Astrocyte (in vitro differentiated cells and primary cell): ENCODE data around the gene PIGR. TPM values are rescaled to one million over a fixed set of nuclear protein-coding genes. Genes with fewer than 3 reads are reported as not detected.

Source experiments
- DNase-seq: peaks from one replicate; pipeline ENCODE4 v3.0.0-alpha.2; 2010; ENCODE audit warnings: low read depth
- FAIRE-seq: peaks from 2 replicates; lab custom pipeline; 2011; peaks lifted over from hg19 to GRCh38; lab: Jason Lieb, UNC
- H2AFZ ChIP-seq: 2 replicates; pipeline ENCODE4 v1.6.0; 2012; ENCODE audit warnings: low read depth, low read length, inconsistent platforms
- H3K27ac ChIP-seq: 2 replicates; pipeline ENCODE4 v1.5.1; 2011; ENCODE audit warnings: low read depth, low read length, inconsistent platforms
- H3K27me3 ChIP-seq: 2 replicates; pipeline ENCODE4 v1.6.0; 2011; ENCODE audit warnings: low read length, inconsistent platforms; ENCODE audit not compliant: insufficient read depth
- H3K36me3 ChIP-seq: 2 replicates; pipeline ENCODE4 v1.5.1; 2011; ENCODE audit warnings: low read length, inconsistent platforms; ENCODE audit not compliant: insufficient read depth
- H3K4me1 ChIP-seq: 2 replicates; pipeline ENCODE4 v1.5.1; 2011; ENCODE audit warnings: low read length, inconsistent platforms; ENCODE audit not compliant: insufficient read depth
- H3K4me2 ChIP-seq: 2 replicates; pipeline ENCODE4 v1.6.0; 2012; ENCODE audit warnings: low read length, inconsistent platforms
- H3K4me3 ChIP-seq: 2 replicates; pipeline ENCODE4 v1.5.1; 2011; ENCODE audit warnings: low read depth, mild to moderate bottlenecking, low read length, inconsistent platforms; ENCODE audit not compliant: insufficient read depth
- H3K79me2 ChIP-seq: 2 replicates; pipeline ENCODE4 v1.6.0; 2012; ENCODE audit warnings: mild to moderate bottlenecking, low read length, inconsistent platforms; ENCODE audit not compliant: insufficient read depth
- H3K9ac ChIP-seq: 2 replicates; pipeline ENCODE4 v1.6.0; 2012; ENCODE audit warnings: mild to moderate bottlenecking, low read length, inconsistent platforms
- H3K9me3 ChIP-seq: 2 replicates; pipeline ENCODE4 v1.5.1; 2012; ENCODE audit warnings: low read depth, mild to moderate bottlenecking, low read length, inconsistent platforms; ENCODE audit not compliant: insufficient read depth
- H4K20me1 ChIP-seq: 2 replicates; pipeline ENCODE4 v1.6.0; 2012; ENCODE audit warnings: low read length, inconsistent platforms; ENCODE audit not compliant: insufficient read depth
- H3K27ac Mint-ChIP-seq: one replicate; pipeline ENCODE4 v1.8.0; 2021; ENCODE audit warnings: mild to moderate bottlenecking, mixed read lengths; ENCODE audit not compliant: unreplicated experiment
- H3K27me3 Mint-ChIP-seq: one replicate; pipeline ENCODE4 v1.8.0; 2021; ENCODE audit warnings: low read depth, mixed read lengths; ENCODE audit not compliant: unreplicated experiment
- H3K36me3 Mint-ChIP-seq: one replicate; pipeline ENCODE4 v1.8.0; 2021; ENCODE audit warnings: low read depth, mixed read lengths; ENCODE audit not compliant: unreplicated experiment
- H3K4me1 Mint-ChIP-seq: one replicate; pipeline ENCODE4 v1.8.0; 2021; ENCODE audit warnings: low read depth, mixed read lengths; ENCODE audit not compliant: unreplicated experiment
- H3K4me3 Mint-ChIP-seq: one replicate; pipeline ENCODE4 v1.8.0; 2021; ENCODE audit warnings: mild to moderate bottlenecking, moderate library complexity, mixed read lengths; ENCODE audit not compliant: unreplicated experiment
- H3K9me3 Mint-ChIP-seq: one replicate; pipeline ENCODE4 v1.8.0; 2021; ENCODE audit warnings: mild to moderate bottlenecking, mixed read lengths; ENCODE audit not compliant: unreplicated experiment
- CTCF ChIP-seq: IDR thresholded peaks from 2 replicates; pipeline ENCODE4 v1.5.1; 2011; ENCODE audit warnings: low read depth, mild to moderate bottlenecking, inconsistent platforms, low read length, moderate library complexity; ENCODE audit not compliant: insufficient read depth
- EZH2 ChIP-seq: IDR thresholded peaks from 2 replicates; pipeline ENCODE4 v1.6.1; 2012; ENCODE audit warnings: mild to moderate bottlenecking, low read length, inconsistent platforms; ENCODE audit not compliant: insufficient read depth
- total RNA-seq: library from RNA; stranded (reverse); gene quantifications from 2 replicates; pipeline ENCODE4 v1.2.1, GENCODE V29; 2021

The PIGR gene
- total RNA-seq, 1 donor from 2014 or later = not detected

GRCh38 chr1:206904423-206905142 lies 41.7 kb downstream of the PIGR start:
- no peaks in the 10 kb centered on the region for H3K36me3 ChIP-seq
- peak overlapping the region; percentile 21 for H3K4me2 ChIP-seq
- Mint-ChIP-seq H3K9me3 (peaks cover 2% of the 10 kb centered on the region), H3K4me1 (peaks cover 23% of the 10 kb centered on the region), H3K36me3 (peaks cover 2% of the 10 kb centered on the region), H3K4me3 (no peak overlapping the region), H3K27ac (peak overlapping the region; percentile 96), H3K27me3 (peaks cover 26% of the 10 kb centered on the region)
- H3K4me1 ChIP-seq = peaks cover 9% of the 10 kb centered on the region
- H3K27me3 ChIP-seq = peaks cover 4% of the 10 kb centered on the region
- no peak overlapping the region for H3K4me3 ChIP-seq
- peak overlapping the region; percentile 43 for H3K27ac ChIP-seq
- FAIRE-seq (no peak), DNase-seq (no peak)
- no peaks in the 10 kb centered on the region for H3K79me2 ChIP-seq
- H2AFZ ChIP-seq = no peak overlapping the region
- no peaks in the 10 kb centered on the region for H4K20me1 ChIP-seq
- H3K9me3 ChIP-seq = no peaks in the 10 kb centered on the region
- no peak overlapping the region for H3K9ac ChIP-seq
- TF ChIP-seq EZH2 = no peak
- TF ChIP-seq CTCF = no peak

- peaks cover 22% of the 10 kb centered on the region for H3K27me3 Mint-ChIP-seq
- H3K9ac ChIP-seq = no peak overlapping the region
- H3K79me2 ChIP-seq = no peaks in the 10 kb centered on the region
- no peaks in the 10 kb centered on the region for H3K36me3 ChIP-seq
- H3K27ac Mint-ChIP-seq = no peak overlapping the region
- H3K4me1 Mint-ChIP-seq = peaks cover 26% of the 10 kb centered on the region
- no peak overlapping the region for H3K4me3 Mint-ChIP-seq
- TF ChIP-seq EZH2 (no peak), CTCF (no peak)
- H3K9me3 ChIP-seq = no peaks in the 10 kb centered on the region
- no peaks in the 10 kb centered on the region for H4K20me1 ChIP-seq
- FAIRE-seq (no peak), DNase-seq (no peak)
- peaks cover 14% of the 10 kb centered on the region for H3K4me1 ChIP-seq
- H3K4me2 ChIP-seq = no peak overlapping the region
- peaks cover under 1% of the 10 kb centered on the region for H3K36me3 Mint-ChIP-seq
- H3K27me3 ChIP-seq = peaks cover under 1% of the 10 kb centered on the region
- H3K4me3 ChIP-seq = no peak overlapping the region
- H3K27ac ChIP-seq = no peak overlapping the region
- H2AFZ ChIP-seq = no peak overlapping the region
- H3K9me3 Mint-ChIP-seq = peaks cover 2% of the 10 kb centered on the region
Observed at GRCh38 chr1:206903687-206904086, 42.6 kb downstream of the PIGR start.

GRCh38 chr1:206902702-206903101 lies 43.6 kb downstream of the PIGR start:
- H3K4me1 Mint-ChIP-seq = peaks cover 35% of the 10 kb centered on the region

More at GRCh38 chr1:206902702-206903101, 43.6 kb downstream of the PIGR start:
- no peak overlapping the region for H3K9ac ChIP-seq
- H3K4me3 ChIP-seq = no peak overlapping the region
- no peak overlapping the region for H3K27ac ChIP-seq
- Mint-ChIP-seq H3K36me3 (no peaks in the 10 kb centered on the region), H3K4me3 (no peak overlapping the region), H3K27me3 (peaks cover 16% of the 10 kb centered on the region), H3K27ac (no peak overlapping the region), H3K9me3 (no peaks in the 10 kb centered on the region)
- no peaks in the 10 kb centered on the region for H3K79me2 ChIP-seq
- DNase-seq (no peak), FAIRE-seq (no peak)
- H3K9me3 ChIP-seq = no peaks in the 10 kb centered on the region
- no peaks in the 10 kb centered on the region for H4K20me1 ChIP-seq
- no peaks in the 10 kb centered on the region for H3K27me3 ChIP-seq
- H2AFZ ChIP-seq = no peak overlapping the region
- no peaks in the 10 kb centered on the region for H3K36me3 ChIP-seq
- H3K4me2 ChIP-seq = no peak overlapping the region
- TF ChIP-seq EZH2 (no peak), CTCF (no peak)
- H3K4me1 ChIP-seq = peaks cover 22% of the 10 kb centered on the region
